Hepatocyte (in vitro differentiated cells): ENCODE measurements around the gene TEX44.

Source experiments
- EZH2 ChIP-seq: fragments of 200-600 bp; sonication (generic); IDR thresholded peaks from 2 replicates; pipeline ENCODE4 v1.6.1; 2016; ENCODE audit warnings: antibody characterized with exemption, mild to moderate bottlenecking, borderline replicate concordance
- EZH2phosphoT487 ChIP-seq: fragments of 200-600 bp; sonication (generic); IDR thresholded peaks from one replicate; pipeline ENCODE4 v1.6.1; 2018; ENCODE audit warnings: antibody characterized with exemption, mild to moderate bottlenecking, low read depth, moderate library complexity; ENCODE audit not compliant: unreplicated experiment, severe bottlenecking

- TF ChIP-seq EZH2 (no peak), EZH2phosphoT487 (no peak)
Measured at GRCh38 chr2:231575612-231576256, 16.9 kb upstream of the TEX44 start.
